ENCODE measurements around the gene MPRIP.
"Not testable (repeated sequence)": the region's sequence is repeated elsewhere in the genome, so short reads cannot be mapped to it uniquely, and the experiment has no call there.

The MPRIP gene

GRCh38 chr17:17130077-17130844 lies 88.0 kb downstream of the MPRIP start:
- DNase-seq, result no peak

GRCh38 chr17:17131839-17132238 lies 89.6 kb downstream of the MPRIP start:
- no peak for DNase-seq

GRCh38 chr17:17132746-17133145 lies 90.5 kb downstream of the MPRIP start:
- DNase-seq, result no peak

GRCh38 chr17:17134051-17134956 lies 92.0 kb downstream of the MPRIP start:
- no peak for DNase-seq

GRCh38 chr17:17134957-17135333 lies 92.7 kb downstream of the MPRIP start:
- no peak for DNase-seq

GRCh38 chr17:17136221-17136620 lies 94.0 kb downstream of the MPRIP start:
- DNase-seq, result not testable (repeated sequence)

GRCh38 chr17:17137731-17138585 lies 95.7 kb downstream of the MPRIP start:
- DNase-seq, result no peak

- no peak for DNase-seq
These were observed 97.8 kb downstream of the MPRIP start for GRCh38 chr17:17139972-17140589.

- no peak for DNase-seq
These were observed 98.3 kb downstream of the MPRIP start for GRCh38 chr17:17140590-17140980.

GRCh38 chr17:17141279-17141678 lies 99.0 kb downstream of the MPRIP start:
- no peak for DNase-seq

GRCh38 chr17:17141860-17142552 lies 99.7 kb downstream of the MPRIP start:
- DNase-seq, result no peak

- no peak for DNase-seq
These were observed 100.3 kb downstream of the MPRIP start for GRCh38 chr17:17142556-17142955.

GRCh38 chr17:17143501-17143900 lies 101.2 kb downstream of the MPRIP start:
- no peak for DNase-seq

GRCh38 chr17:17144061-17144460 lies 101.8 kb downstream of the MPRIP start:
- no peak for DNase-seq

- no peak for DNase-seq
These were observed 102.8 kb downstream of the MPRIP start for GRCh38 chr17:17144916-17145665.

- DNase-seq, result peak in 1 of 2 experiments; percentile 2
These were observed 104.6 kb downstream of the MPRIP start for GRCh38 chr17:17146786-17147406.

GRCh38 chr17:17147821-17148220 lies 105.6 kb downstream of the MPRIP start:
- no peak for DNase-seq

GRCh38 chr17:17149520-17150447 lies 107.5 kb downstream of the MPRIP start:
- DNase-seq, result no peak

- DNase-seq, result no peak
These were observed 108.2 kb downstream of the MPRIP start for GRCh38 chr17:17150448-17150800.

- no peak for DNase-seq
These were observed 108.8 kb downstream of the MPRIP start for GRCh38 chr17:17151055-17151454.
